H1 (cell line): ENCODE measurements around the gene LRRTM4. TPM values are rescaled to one million over a fixed set of nuclear protein-coding genes. Genes with fewer than 3 reads are reported as not detected.

Experiments
- CTCF ChIA-PET: fragments of 300-600 bp; sonication (Branson Sonifier 250); formaldehyde crosslinking; loops from one replicate; lab custom pipeline; 2021; ENCODE audit not compliant: partially characterized antibody; lab: Charles Lee
- POLR2A ChIA-PET: fragments of 300-600 bp; sonication (Branson Sonifier 250); formaldehyde crosslinking; loops from one replicate; lab custom pipeline; 2021; ENCODE audit warnings: inconsistent platforms; ENCODE audit not compliant: partially characterized antibody; lab: Charles Lee
- DNase-seq, 2 experiments: peaks; one replicate each; pipeline versions ENCODE4 v3.0.0 to v3.0.0-alpha.2; 2010 to 2022; ENCODE audit warnings: low spot score in 2 of 2, low read depth in 1 of 2, mixed read lengths in 1 of 2
- FAIRE-seq: peaks from 2 replicates; lab custom pipeline; 2011; peaks lifted over from hg19 to GRCh38; lab: Jason Lieb, UNC
- H2AFZ ChIP-seq: 2 replicates; pipeline ENCODE4 v1.8.1; 2012; ENCODE audit warnings: low read length, inconsistent platforms
- H2AK5ac ChIP-seq: 2 replicates; pipeline ENCODE4 v1.6.1; 2013; ENCODE audit warnings: low read depth, low read length
- H2BK120ac ChIP-seq: replicated peaks from 2 replicates; pipeline ENCODE3; 2013; ENCODE audit warnings: low read depth, low read length, inconsistent platforms
- H2BK12ac ChIP-seq: 2 replicates; pipeline ENCODE4 v1.6.1; 2013; ENCODE audit warnings: low read depth, low read length
- H2BK15ac ChIP-seq: 2 replicates; pipeline ENCODE4 v1.6.1; 2013; ENCODE audit warnings: low read length
- H2BK20ac ChIP-seq: 2 replicates; pipeline ENCODE4 v1.6.1; 2013; ENCODE audit warnings: low read length
- H2BK5ac ChIP-seq: 2 replicates; pipeline ENCODE4 v1.6.1; 2013; ENCODE audit warnings: low read depth, low read length
- H3K14ac ChIP-seq: 2 replicates; pipeline ENCODE4 v1.6.1; 2013; ENCODE audit warnings: inconsistent platforms; ENCODE audit not compliant: insufficient read length
- H3K18ac ChIP-seq: 2 replicates; pipeline ENCODE4 v1.6.1; 2013; ENCODE audit warnings: low read length; ENCODE audit errors: extremely low read depth
- H3K23ac ChIP-seq: 2 replicates; pipeline ENCODE4 v1.6.1; 2013; ENCODE audit warnings: inconsistent platforms; ENCODE audit not compliant: insufficient read length
- H3K23me2 ChIP-seq: 2 replicates; pipeline ENCODE4 v1.6.1; 2013; ENCODE audit warnings: low read depth, low read length
- H3K27ac ChIP-seq: 2 replicates; pipeline ENCODE4 v1.6.1; 2011; ENCODE audit warnings: low read depth, low read length, inconsistent platforms
- H3K27me3 ChIP-seq, 4 experiments: replicated peaks in 1 of 4; 1 replicate in 1 of 4; 2 replicates in 3 of 4; pipeline versions ENCODE4 v1.6.1 to v1.8.1; 2011 to 2013; ENCODE audit warnings: low read length in 3 of 4, mild to moderate bottlenecking in 3 of 4, inconsistent platforms in 2 of 4, mixed read lengths in 2 of 4, moderate library complexity in 1 of 4; ENCODE audit not compliant: control insufficient read depth in 3 of 4, insufficient read depth in 3 of 4; ENCODE audit errors: extremely low read depth in 1 of 4
- H3K36me3 ChIP-seq, 4 experiments: 2 replicates each; pipeline versions ENCODE4 v1.6.1 to v1.8.1; 2011 to 2013; ENCODE audit warnings: mild to moderate bottlenecking in 4 of 4, low read length in 3 of 4, moderate library complexity in 2 of 4, control low read depth in 1 of 4, inconsistent platforms in 1 of 4; ENCODE audit not compliant: insufficient read depth in 4 of 4, control insufficient read depth in 2 of 4
- H3K4ac ChIP-seq: replicated peaks from 2 replicates; pipeline ENCODE3; 2013; ENCODE audit warnings: low read length, low read depth, mixed read lengths, inconsistent platforms; ENCODE audit not compliant: insufficient read length
- H3K4me1 ChIP-seq, 4 experiments: replicated peaks in 1 of 4; 1 replicate in 1 of 4; 2 replicates in 3 of 4; pipeline versions ENCODE4 v1.6.1 to v1.8.1; 2011 to 2013; ENCODE audit warnings: low read length in 3 of 4, inconsistent platforms in 2 of 4, mixed read lengths in 1 of 4; ENCODE audit not compliant: insufficient read depth in 4 of 4, control insufficient read depth in 3 of 4
- H3K4me2 ChIP-seq, 2 experiments: 2 replicates each; pipeline versions ENCODE4 v1.6.1 to v1.8.1; 2011 to 2013; ENCODE audit warnings: low read depth in 2 of 2, low read length in 2 of 2, control low read depth in 1 of 2, inconsistent platforms in 1 of 2, mild to moderate bottlenecking in 1 of 2; ENCODE audit not compliant: insufficient read depth in 1 of 2
- H3K4me3 ChIP-seq, 4 experiments: fragments of 200-600, 300-600 bp in 1 of 4; sonication (generic), shearing (Covaris generic), sonication (Bioruptor Twin) in 1 of 4; 2 replicates each; pipeline versions ENCODE4 v1.5.1 to v1.8.1; 2011 to 2016; ENCODE audit warnings: low read length in 4 of 4, low read depth in 3 of 4, control low read depth in 2 of 4, inconsistent platforms in 2 of 4, mild to moderate bottlenecking in 2 of 4, mixed read lengths in 1 of 4, moderate library complexity in 1 of 4; ENCODE audit not compliant: insufficient read depth in 2 of 4; ENCODE audit errors: extremely low read depth in 1 of 4
- H3K56ac ChIP-seq: replicated peaks from 2 replicates; pipeline ENCODE3; 2013; ENCODE audit warnings: low read depth, mild to moderate bottlenecking, mixed read lengths, low read length, inconsistent platforms; ENCODE audit not compliant: insufficient read length
- H3K79me1 ChIP-seq: 2 replicates; pipeline ENCODE4 v1.6.1; 2013; ENCODE audit warnings: low read depth, low read length, control low read depth
- H3K79me2 ChIP-seq, 2 experiments: 2 replicates each; pipeline versions ENCODE4 v1.6.1 to v1.8.1; 2012 to 2013; ENCODE audit warnings: low read length in 2 of 2, mild to moderate bottlenecking in 2 of 2, inconsistent platforms in 1 of 2; ENCODE audit not compliant: insufficient read depth in 2 of 2, control insufficient read depth in 1 of 2
- H3K9ac ChIP-seq, 4 experiments: replicated peaks in 1 of 4; 1 replicate in 1 of 4; 2 replicates in 3 of 4; pipeline versions ENCODE4 v1.6.1 to v1.8.1; 2011 to 2013; ENCODE audit warnings: low read depth in 3 of 4, low read length in 3 of 4, control low read depth in 2 of 4, mild to moderate bottlenecking in 2 of 4, moderate library complexity in 2 of 4, inconsistent platforms in 1 of 4; ENCODE audit errors: extremely low read depth in 1 of 4
- H3K9me3 ChIP-seq, 2 experiments: 2 replicates each; pipeline versions ENCODE4 v1.6.1 to v1.8.1; 2012 to 2013; ENCODE audit warnings: mild to moderate bottlenecking in 2 of 2, moderate library complexity in 2 of 2, control low read depth in 1 of 2, inconsistent platforms in 1 of 2, low read depth in 1 of 2, low read length in 1 of 2, mixed read lengths in 1 of 2; ENCODE audit not compliant: insufficient read depth in 2 of 2
- H4K20me1 ChIP-seq, 2 experiments: replicated peaks in 1 of 2; 2 replicates each; pipeline versions ENCODE3 to v1.8.1; 2011 to 2013; ENCODE audit warnings: inconsistent platforms in 2 of 2, low read length in 2 of 2, mild to moderate bottlenecking in 1 of 2; ENCODE audit not compliant: insufficient read depth in 2 of 2, control insufficient read depth in 1 of 2
- H4K5ac ChIP-seq: 2 replicates; pipeline ENCODE4 v1.6.1; 2013; ENCODE audit warnings: low read length, low read depth, mixed read lengths, inconsistent platforms; ENCODE audit not compliant: insufficient read length
- H4K8ac ChIP-seq: 2 replicates; pipeline ENCODE4 v1.8.0; 2013; ENCODE audit warnings: mild to moderate bottlenecking, moderate library complexity, low read length, inconsistent platforms; ENCODE audit not compliant: insufficient read depth; ENCODE audit errors: extremely low read depth
- H4K91ac ChIP-seq: replicated peaks from 2 replicates; pipeline ENCODE3; 2013; ENCODE audit warnings: low read length, mixed read lengths, inconsistent platforms; ENCODE audit not compliant: insufficient read length
- EZH2 ChIP-seq: fragments of 200-600 bp; sonication (generic); IDR thresholded peaks from 2 replicates; pipeline ENCODE4 v1.7.1; 2012; ENCODE audit warnings: low read depth, mild to moderate bottlenecking, moderate library complexity, low read length, inconsistent platforms; ENCODE audit not compliant: severe bottlenecking
- KDM4A ChIP-seq: IDR thresholded peaks from one replicate; pipeline ENCODE4 v1.7.1; 2012; ENCODE audit warnings: low read depth, mild to moderate bottlenecking, moderate library complexity, low read length, inconsistent platforms; ENCODE audit not compliant: severe bottlenecking
- WGBS, 2 experiments: shearing (Covaris generic) in 1 of 2; methylation state at CpG; one replicate each; pipeline versions ENCODE4 v1.1.6 to v1.1.7; 2013 to 2015; ENCODE audit warnings: low lambda C conversion rate in 2 of 2, mixed read lengths in 2 of 2, inconsistent platforms in 1 of 2, low coverage in 1 of 2, missing lambda C conversion rate in 1 of 2; ENCODE audit not compliant: insufficient replicate concordance in 2 of 2, insufficient coverage in 1 of 2, insufficient read length in 1 of 2; ENCODE audit errors: extremely low coverage in 1 of 2, missing lambda C conversion rate in 1 of 2; 5-methylcytosine and 5-hydroxymethylcytosine counted together
- polyA plus RNA-seq, 7 experiments: library from polyadenylated mRNA; depleted of rRNA in 3 of 7; stranded (reverse) in 5 of 7; unstranded in 2 of 7; fragments of >200 nt in 5 of 7; fragments of 200-250 nt in 2 of 7; gene quantifications; 1 replicate in 5 of 7; 2 replicates in 1 of 7; 4 replicates in 1 of 7; pipeline versions ENCODE4 v1.2.1 to v1.2.3, GENCODE V29; 2011 to 2013; ENCODE audit warnings: missing spikeins in 2 of 7, mixed read lengths in 2 of 7
- total RNA-seq: library from RNA; stranded (reverse); fragmentation: NEBNext Ultra II Directional; extraction: Animal tissue kit (Norgen Biotek cat#: 25700); gene quantifications from 2 replicates; pipeline ENCODE4 v1.2.1, GENCODE V29; 2021

LRRTM4 gene
- total and polyA plus RNA-seq, 2 of the 8 experiments (the other 6 are each of a cell fraction or from before 2014, with no cell fraction given) = 3.6 to 9.5 TPM

- WGBS, 2 experiments = 100% methylated on average over 1 of the region's 1 CpG
- no peak overlapping the region for H3K27ac ChIP-seq
- no peak overlapping the region for H4K5ac ChIP-seq
- H3K4me1 ChIP-seq = peaks cover 0 to 4% (median 0%) of the 10 kb centered on the region in 4 experiments; a peak in 1 of 7 replicates
- no peak overlapping the region for H3K4me2 ChIP-seq
- no peak overlapping the region for H2BK20ac ChIP-seq
- CTCF ChIA-PET = no interaction called here
- no peaks in the 10 kb centered on the region for H3K9me3 ChIP-seq
- H3K9ac ChIP-seq = no peak overlapping the region
- POLR2A ChIA-PET = no interaction called here
- no peaks in the 10 kb centered on the region for H3K27me3 ChIP-seq
- H4K20me1 ChIP-seq = no peaks in the 10 kb centered on the region
- no peak for TF ChIP-seq EZH2
- no peak for TF ChIP-seq KDM4A
- no peak overlapping the region for H3K18ac ChIP-seq
- no peak overlapping the region for H2BK120ac ChIP-seq
- H3K23me2 ChIP-seq = no peaks in the 10 kb centered on the region
- no peak overlapping the region for H3K4me3 ChIP-seq
- no peak overlapping the region for H3K14ac ChIP-seq
- DNase-seq = no peak
- no peaks in the 10 kb centered on the region for H3K79me2 ChIP-seq
- no peak overlapping the region for H2BK15ac ChIP-seq
- H3K23ac ChIP-seq = no peak overlapping the region
- no peaks in the 10 kb centered on the region for H3K36me3 ChIP-seq
- H4K8ac ChIP-seq = no peak overlapping the region
- no peak overlapping the region for H3K4ac ChIP-seq
- H4K91ac ChIP-seq = no peak overlapping the region
- no peak for FAIRE-seq
- no peak overlapping the region for H3K56ac ChIP-seq
- H2AK5ac ChIP-seq = no peak overlapping the region
- no peak overlapping the region for H2BK12ac ChIP-seq
- no peak overlapping the region for H2BK5ac ChIP-seq
- H3K79me1 ChIP-seq = no peaks in the 10 kb centered on the region
- H2AFZ ChIP-seq = no peak overlapping the region
These were observed 520.3 kb downstream of the LRRTM4 start for GRCh38 chr2:77001895-77002294.
